ENCODE data around the gene KRTAP19-8.

The KRTAP19-8 gene

GRCh38 chr21:31038376-31038775 is at the start of gene KRTAP19-8:
Gene KRTAP19-8, minus strand, starts transcription at chr21:31038476. Its CDS starts 33 bp downstream, at chr21:31038443.
- no peak for DNase-seq (ENCODE audit: low spot score)

GRCh38 chr21:31087639-31088473 is 49.6 kb upstream of the KRTAP19-8 start:
- DNase-seq (ENCODE audit: low spot score) = no peak

GRCh38 chr21:31084689-31085088 is 46.4 kb upstream of the KRTAP19-8 start:
- DNase-seq (ENCODE audit: low spot score) = no peak

GRCh38 chr21:31078796-31079195 is 40.5 kb upstream of the KRTAP19-8 start:
- no peak for DNase-seq (ENCODE audit: low spot score)

GRCh38 chr21:31078216-31078615 is 39.9 kb upstream of the KRTAP19-8 start:
- DNase-seq (ENCODE audit: low spot score) = no peak

- no peak for DNase-seq (ENCODE audit: low spot score)
Observed at GRCh38 chr21:31075848-31076247, 37.6 kb upstream of the KRTAP19-8 start.

GRCh38 chr21:31072533-31072932 is 34.3 kb upstream of the KRTAP19-8 start:
- DNase-seq (ENCODE audit: low spot score) = no peak

GRCh38 chr21:31064803-31065202 is 26.5 kb upstream of the KRTAP19-8 start:
- DNase-seq (ENCODE audit: low spot score) = no peak

GRCh38 chr21:31052489-31053142 is 14.3 kb upstream of the KRTAP19-8 start:
- no peak for DNase-seq (ENCODE audit: low spot score)

GRCh38 chr21:31050577-31051157 is 12.4 kb upstream of the KRTAP19-8 start:
- DNase-seq (ENCODE audit: low spot score) = no peak

- no peak for DNase-seq (ENCODE audit: low spot score)
Observed at GRCh38 chr21:31045841-31046240, 7.6 kb upstream of the KRTAP19-8 start.

GRCh38 chr21:31043471-31043870 is 5.2 kb upstream of the KRTAP19-8 start:
- DNase-seq (ENCODE audit: low spot score) = no peak

GRCh38 chr21:31042080-31042464 is 3.8 kb upstream of the KRTAP19-8 start:
- no peak for DNase-seq (ENCODE audit: low spot score)

GRCh38 chr21:31041295-31042079 is 3.2 kb upstream of the KRTAP19-8 start:
- no peak for DNase-seq (ENCODE audit: low spot score)

GRCh38 chr21:31034378-31034777 is 3.9 kb downstream of the KRTAP19-8 start:
- DNase-seq (ENCODE audit: low spot score) = peak; percentile 24

- no peak for DNase-seq (ENCODE audit: low spot score)
Observed at GRCh38 chr21:31030367-31031106, 7.7 kb downstream of the KRTAP19-8 start.

GRCh38 chr21:31023680-31024079 is 14.6 kb downstream of the KRTAP19-8 start:
- DNase-seq (ENCODE audit: low spot score) = no peak

GRCh38 chr21:31022306-31022705 is 16.0 kb downstream of the KRTAP19-8 start:
- DNase-seq (ENCODE audit: low spot score) = no peak

- DNase-seq (ENCODE audit: low spot score) = no peak
Observed at GRCh38 chr21:31018232-31018631, 20.0 kb downstream of the KRTAP19-8 start.

- DNase-seq (ENCODE audit: low spot score) = no peak
Observed at GRCh38 chr21:31014891-31015290, 23.4 kb downstream of the KRTAP19-8 start.

Measured in RKO (cell line).